ENCODE measurements around the gene SYNE1. TPM values are rescaled to one million over a fixed set of nuclear protein-coding genes. Genes with fewer than 3 reads are reported as not detected.
A peak's percentile ranks its signal among the peaks of the same experiment; 100 is the strongest.

Gene SYNE1
- total RNA-seq, 2 experiments from 2014 or later = 133 to 140 TPM

DNA sequence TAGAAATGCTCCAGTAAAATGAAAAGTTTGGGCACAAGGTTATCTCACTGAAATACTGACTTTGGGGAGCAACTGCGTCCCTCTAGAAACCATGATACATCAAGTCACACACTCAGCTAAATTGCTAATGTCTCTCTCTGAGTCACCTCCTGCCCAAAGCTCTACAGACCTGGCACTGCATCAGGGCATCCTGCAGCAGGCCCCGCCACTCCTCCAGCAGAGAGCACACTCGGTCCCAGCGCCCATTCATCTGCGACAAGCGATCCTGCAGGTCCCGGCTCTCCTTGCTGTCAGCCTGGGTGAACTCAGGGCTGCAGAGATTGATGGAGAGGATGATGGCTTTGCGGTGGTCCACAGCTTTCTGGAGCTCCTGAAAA is 500.7 kb downstream of the SYNE1 start:
- POLR2A ChIA-PET = no interaction called here
- H3K4me3 Mint-ChIP-seq = no peak overlapping the region
- no peaks in the 10 kb centered on the region for H3K9me3 Mint-ChIP-seq
- H3K27ac Mint-ChIP-seq = no peak overlapping the region
- H3K36me3 Mint-ChIP-seq = peaks cover 37% of the 10 kb centered on the region
- no peak for DNase-seq
- no peaks in the 10 kb centered on the region for H3K4me1 Mint-ChIP-seq
- ATAC-seq (ENCODE audit: low read depth) = no peak
- no peaks in the 10 kb centered on the region for H3K27me3 Mint-ChIP-seq

GRCh38 chr6:152135755-152136448 is 501.3 kb downstream of the SYNE1 start:
- H3K9me3 Mint-ChIP-seq = no peaks in the 10 kb centered on the region
- H3K4me3 Mint-ChIP-seq = no peak overlapping the region
- POLR2A ChIA-PET = no interaction called here
- no peak for ATAC-seq (ENCODE audit: low read depth)
- no peak for DNase-seq
- H3K36me3 Mint-ChIP-seq = peaks cover 37% of the 10 kb centered on the region
- H3K27ac Mint-ChIP-seq = peak overlapping the region; percentile 16
- H3K27me3 Mint-ChIP-seq = no peaks in the 10 kb centered on the region
- no peaks in the 10 kb centered on the region for H3K4me1 Mint-ChIP-seq

- Mint-ChIP-seq H3K27me3 (no peaks in the 10 kb centered on the region), H3K27ac (no peak overlapping the region), H3K4me3 (no peak overlapping the region), H3K9me3 (no peaks in the 10 kb centered on the region), H3K36me3 (peaks cover 23% of the 10 kb centered on the region), H3K4me1 (no peaks in the 10 kb centered on the region)
- no peak for ATAC-seq (ENCODE audit: low read depth)
- POLR2A ChIA-PET = no interaction called here
- DNase-seq = no peak
Measured at GRCh38 chr6:152130441-152130840, 506.7 kb downstream of the SYNE1 start.

DNA sequence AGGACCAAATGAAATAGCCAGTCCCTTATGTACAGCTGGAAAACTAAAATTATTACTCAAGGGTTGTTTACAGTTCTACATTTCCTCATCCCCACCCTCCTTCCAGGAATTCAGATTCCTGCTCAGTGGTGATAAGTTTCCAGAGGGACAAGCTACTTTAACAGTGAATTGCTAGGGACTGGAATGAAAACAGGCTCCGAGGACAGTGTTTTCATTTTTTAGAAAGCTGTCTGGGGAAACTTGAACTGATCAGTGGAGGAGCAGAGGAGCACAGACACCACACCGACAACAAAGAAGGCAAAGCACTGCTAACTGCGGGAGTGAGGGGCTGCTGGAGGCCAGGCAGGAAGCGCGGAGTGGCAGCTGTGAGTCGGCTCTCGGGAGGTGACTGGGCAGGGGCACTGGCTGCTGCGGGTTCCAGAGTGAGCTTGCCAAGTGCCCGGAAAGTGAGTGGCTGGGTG is 507.4 kb downstream of the SYNE1 start:
- no peaks in the 10 kb centered on the region for H3K27me3 Mint-ChIP-seq
- no peaks in the 10 kb centered on the region for H3K4me1 Mint-ChIP-seq
- peaks cover 22% of the 10 kb centered on the region for H3K36me3 Mint-ChIP-seq
- H3K27ac Mint-ChIP-seq = no peak overlapping the region
- DNase-seq (no peak), ATAC-seq (ENCODE audit: low read depth) (no peak)
- H3K4me3 Mint-ChIP-seq = no peak overlapping the region
- no peaks in the 10 kb centered on the region for H3K9me3 Mint-ChIP-seq
- POLR2A ChIA-PET = no interaction called here

GRCh38 chr6:152127432-152128165 is 509.6 kb downstream of the SYNE1 start:
- POLR2A ChIA-PET = no interaction called here
- Mint-ChIP-seq H3K4me1 (no peaks in the 10 kb centered on the region), H3K27me3 (no peaks in the 10 kb centered on the region), H3K9me3 (no peaks in the 10 kb centered on the region), H3K4me3 (no peak overlapping the region), H3K27ac (no peak overlapping the region), H3K36me3 (peaks cover 18% of the 10 kb centered on the region)
- DNase-seq (no peak), ATAC-seq (ENCODE audit: low read depth) (no peak)

- peaks cover 25% of the 10 kb centered on the region for H3K36me3 Mint-ChIP-seq
- no peaks in the 10 kb centered on the region for H3K4me1 Mint-ChIP-seq
- no peak overlapping the region for H3K27ac Mint-ChIP-seq
- no peaks in the 10 kb centered on the region for H3K9me3 Mint-ChIP-seq
- no peaks in the 10 kb centered on the region for H3K27me3 Mint-ChIP-seq
- no peak overlapping the region for H3K4me3 Mint-ChIP-seq
- DNase-seq (no peak), ATAC-seq (ENCODE audit: low read depth) (no peak)
- POLR2A ChIA-PET = interaction anchor here (0.6 kb wide), 1 partner anchor 679 kb away, joined by 3 read pairs; no protein-coding TSS in a partner anchor
Measured at GRCh38 chr6:152124429-152125074, 512.6 kb downstream of the SYNE1 start.

DNA sequence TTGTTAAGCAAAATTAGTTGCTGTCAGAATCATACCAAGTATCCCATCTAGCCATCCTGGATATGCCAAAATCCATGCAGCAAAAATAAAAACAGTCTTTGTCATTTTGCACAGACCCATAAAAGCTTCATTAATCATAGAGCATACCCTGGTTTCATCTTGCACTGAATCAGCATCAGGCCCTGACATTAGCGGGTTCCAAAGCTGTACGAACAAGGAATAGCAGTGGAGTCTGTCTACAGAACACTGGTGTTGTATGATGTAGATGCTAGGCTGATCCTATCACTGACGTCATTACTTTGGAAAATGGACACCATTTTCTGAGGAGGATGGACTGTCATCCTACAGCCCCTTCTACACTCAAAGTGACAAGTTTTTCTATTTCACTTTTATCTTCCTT is 514.1 kb downstream of the SYNE1 start:
- ATAC-seq (ENCODE audit: low read depth) (no peak), DNase-seq (no peak)
- Mint-ChIP-seq H3K9me3 (peaks cover 3% of the 10 kb centered on the region), H3K36me3 (peaks cover 31% of the 10 kb centered on the region), H3K4me1 (peaks cover 3% of the 10 kb centered on the region), H3K27ac (no peak overlapping the region), H3K27me3 (no peaks in the 10 kb centered on the region), H3K4me3 (no peak overlapping the region)
- POLR2A ChIA-PET = no interaction called here

DNA sequence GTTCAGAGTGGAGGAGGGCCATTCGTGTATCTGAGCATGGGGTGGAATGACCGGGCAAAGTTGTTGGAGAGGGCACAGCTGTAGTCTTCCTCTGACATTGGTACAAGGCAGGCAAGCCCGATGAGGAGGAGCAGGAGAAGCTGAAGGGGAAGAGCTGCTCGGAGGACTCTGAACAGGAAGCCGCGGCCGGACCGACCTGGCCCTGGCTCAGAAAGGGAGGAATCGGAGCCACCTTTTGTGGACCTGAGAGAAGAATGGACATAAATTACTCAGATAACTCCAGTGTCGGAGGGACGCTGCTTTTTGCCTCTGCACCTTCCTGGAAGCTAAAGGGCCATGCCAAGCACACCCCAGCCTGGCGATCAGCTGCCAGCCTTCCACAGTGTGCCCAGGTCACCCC is 514.7 kb downstream of the SYNE1 start:
- POLR2A ChIA-PET = no interaction called here
- no peak overlapping the region for H3K27ac Mint-ChIP-seq
- H3K27me3 Mint-ChIP-seq = no peaks in the 10 kb centered on the region
- H3K4me3 Mint-ChIP-seq = no peak overlapping the region
- peaks cover 3% of the 10 kb centered on the region for H3K9me3 Mint-ChIP-seq
- peaks cover 33% of the 10 kb centered on the region for H3K36me3 Mint-ChIP-seq
- peaks cover 6% of the 10 kb centered on the region for H3K4me1 Mint-ChIP-seq
- DNase-seq (no peak), ATAC-seq (ENCODE audit: low read depth) (no peak)

- peaks cover 6% of the 10 kb centered on the region for H3K4me1 Mint-ChIP-seq
- POLR2A ChIA-PET = no interaction called here
- no peaks in the 10 kb centered on the region for H3K27me3 Mint-ChIP-seq
- H3K36me3 Mint-ChIP-seq = peaks cover 33% of the 10 kb centered on the region
- no peak for DNase-seq
- H3K27ac Mint-ChIP-seq = no peak overlapping the region
- peaks cover 3% of the 10 kb centered on the region for H3K9me3 Mint-ChIP-seq
- H3K4me3 Mint-ChIP-seq = no peak overlapping the region
- ATAC-seq (ENCODE audit: low read depth) = no peak
Measured at GRCh38 chr6:152121910-152122309, 515.3 kb downstream of the SYNE1 start.

GRCh38 chr6:152119831-152120230 is 517.3 kb downstream of the SYNE1 start:
- DNase-seq (no peak), ATAC-seq (ENCODE audit: low read depth) (no peak)
- H3K27me3 Mint-ChIP-seq = no peaks in the 10 kb centered on the region
- POLR2A ChIA-PET = no interaction called here
- H3K27ac Mint-ChIP-seq = no peak overlapping the region
- peaks cover 33% of the 10 kb centered on the region for H3K36me3 Mint-ChIP-seq
- peaks cover 3% of the 10 kb centered on the region for H3K9me3 Mint-ChIP-seq
- peaks cover 6% of the 10 kb centered on the region for H3K4me1 Mint-ChIP-seq
- no peak overlapping the region for H3K4me3 Mint-ChIP-seq

DNA sequence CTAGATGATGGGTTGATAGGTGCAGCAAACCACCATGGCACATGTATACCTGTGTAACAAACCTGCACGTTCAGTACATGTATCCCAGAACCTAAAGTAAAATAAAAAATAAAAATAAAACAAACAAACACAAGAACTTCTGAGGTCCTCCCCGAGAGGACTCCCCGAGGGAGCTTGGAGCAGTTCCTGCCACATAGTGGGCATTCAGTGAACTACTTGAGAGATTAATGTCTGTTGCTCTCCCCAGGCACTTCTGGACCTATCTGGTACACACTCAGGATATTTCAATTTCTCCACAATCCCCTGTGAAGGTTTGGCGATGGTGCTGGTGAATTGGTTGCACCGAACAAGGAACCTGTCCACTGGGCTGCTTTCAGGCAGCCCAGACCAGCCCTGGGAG is 518.5 kb downstream of the SYNE1 start:
- POLR2A ChIA-PET = no interaction called here
- Mint-ChIP-seq H3K4me3 (no peak overlapping the region), H3K4me1 (peaks cover 6% of the 10 kb centered on the region), H3K27me3 (no peaks in the 10 kb centered on the region), H3K36me3 (peaks cover 33% of the 10 kb centered on the region), H3K9me3 (peaks cover 3% of the 10 kb centered on the region), H3K27ac (no peak overlapping the region)
- DNase-seq (no peak), ATAC-seq (ENCODE audit: low read depth) (no peak)

DNA sequence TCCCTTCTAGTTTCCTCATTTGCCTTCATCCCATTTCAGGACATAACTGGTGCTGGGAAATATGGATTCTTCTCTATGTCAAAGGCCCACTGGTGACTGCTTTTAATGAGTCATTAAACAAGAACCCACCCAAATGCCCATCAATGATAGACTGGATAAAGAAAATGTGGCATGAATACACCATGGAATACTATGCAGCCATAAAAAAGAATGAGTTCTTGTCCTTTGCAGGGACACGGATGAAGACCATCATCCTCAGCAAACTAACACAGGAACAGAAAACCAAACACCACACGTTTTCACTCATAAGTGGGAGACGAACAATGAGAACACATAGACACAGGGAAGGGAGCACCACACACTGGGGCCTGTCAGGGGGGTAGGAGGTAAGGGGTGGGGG is 518.9 kb downstream of the SYNE1 start:
- Mint-ChIP-seq H3K27me3 (peaks cover 1% of the 10 kb centered on the region), H3K27ac (no peak overlapping the region), H3K36me3 (peaks cover 32% of the 10 kb centered on the region), H3K4me1 (peaks cover 6% of the 10 kb centered on the region), H3K4me3 (no peak overlapping the region), H3K9me3 (peaks cover 3% of the 10 kb centered on the region)
- ATAC-seq (ENCODE audit: low read depth) (no peak), DNase-seq (no peak)
- POLR2A ChIA-PET = no interaction called here

DNA sequence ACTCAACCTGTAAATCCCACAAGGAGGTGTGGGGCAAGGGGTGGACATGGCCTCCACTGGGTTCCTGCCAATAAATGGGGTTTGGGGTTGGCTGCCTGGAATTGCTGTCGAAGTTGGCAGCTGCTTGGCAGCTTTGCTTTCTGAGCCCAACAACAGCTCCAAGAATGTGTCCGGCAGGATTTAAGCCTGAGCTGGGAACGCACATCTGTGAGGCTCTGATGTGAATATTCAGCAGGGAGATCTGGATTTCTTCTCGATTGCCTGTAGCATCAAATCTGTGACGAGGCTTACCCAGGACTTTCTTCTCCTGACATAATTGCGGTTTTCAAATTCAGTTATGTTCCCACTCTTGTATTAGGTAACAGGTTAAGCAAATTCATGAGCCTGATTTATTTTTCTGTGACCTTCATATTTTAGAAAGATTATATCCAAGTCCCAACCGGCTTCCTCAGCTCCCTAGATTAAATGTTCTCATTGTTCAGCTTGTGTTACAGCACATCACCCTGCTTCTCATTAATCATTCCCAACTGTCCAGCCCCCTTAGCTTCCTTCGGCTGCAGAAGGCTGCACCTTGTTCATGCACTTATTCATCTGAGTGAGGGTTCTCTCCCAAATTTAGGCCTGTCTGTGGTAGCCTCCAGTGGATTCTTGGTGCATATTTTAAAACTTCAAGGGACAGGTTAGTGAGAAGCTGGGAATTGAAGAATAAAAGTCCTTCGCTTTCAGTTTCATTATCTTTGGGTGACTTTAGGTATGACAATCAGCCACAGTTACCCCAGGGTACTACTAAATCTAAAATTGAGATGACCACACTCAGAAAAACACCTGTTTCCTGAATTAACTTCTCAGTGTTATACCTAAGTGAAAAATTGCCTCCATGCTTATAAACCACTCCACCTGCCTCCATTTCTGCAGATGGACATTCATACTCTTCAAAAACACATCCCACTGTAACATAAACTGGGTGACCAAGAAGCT is 519.7 kb downstream of the SYNE1 start:
- Mint-ChIP-seq H3K4me3 (no peak overlapping the region), H3K36me3 (peaks cover 32% of the 10 kb centered on the region), H3K4me1 (peaks cover 6% of the 10 kb centered on the region), H3K9me3 (peaks cover 3% of the 10 kb centered on the region), H3K27ac (peak overlapping the region; percentile 63), H3K27me3 (peaks cover 4% of the 10 kb centered on the region)
- POLR2A ChIA-PET = no interaction called here
- DNase-seq (no peak), ATAC-seq (ENCODE audit: low read depth) (peak; percentile 52)

Data from activated naive CD8-positive, alpha-beta T cell treated with anti-CD3 and anti-CD28 coated beads, Interleukin-2, amount 10 ng/mL, durations not matched to agents 7 days and 5 days (primary cell).